Testis (tissue), 3 donors: ENCODE results near the gene TARDBP. TPM values are rescaled to one million over a fixed set of nuclear protein-coding genes. Genes with fewer than 3 reads are reported as not detected.
A peak's percentile ranks its signal among the peaks of the same experiment; 100 is the strongest.

Experiments used
- DNase-seq: peaks from one replicate; pipeline ENCODE4 v3.0.0-alpha.2; 2019
- H3K27ac ChIP-seq, 2 donors: fragments of 200-600 bp; sonication (generic); one replicate each; pipeline ENCODE4 v1.5.1; 2019
- H3K27me3 ChIP-seq: fragments of 200-600 bp; sonication (generic); one replicate; pipeline ENCODE4 v1.5.1; 2019
- H3K36me3 ChIP-seq: fragments of 200-600 bp; sonication (generic); one replicate; pipeline ENCODE4 v1.5.1; 2017; ENCODE audit warnings: low read depth; ENCODE audit errors: missing control alignments
- H3K4me1 ChIP-seq: fragments of 200-600 bp; sonication (generic); one replicate; pipeline ENCODE4 v1.5.1; 2019
- H3K4me3 ChIP-seq, 2 donors: fragments of 200-600 bp; sonication (generic); one replicate each; pipeline ENCODE4 v1.5.1; 2017 to 2019
- H3K9me3 ChIP-seq: fragments of 200-600 bp; sonication (generic); one replicate; pipeline ENCODE4 v1.5.1; 2017
- POLR2A ChIP-seq: fragments of 450-650 bp; IDR thresholded peaks from one replicate; pipeline ENCODE4 v1.6.1; 2017; ENCODE audit warnings: antibody characterized with exemption, mild to moderate bottlenecking, moderate library complexity
- WGBS, 2 donors: methylation state at CpG; one replicate each; pipeline ENCODE4 v1.1.5; 2018; 5-methylcytosine and 5-hydroxymethylcytosine counted together
- intact Hi-C: fragments of 100-400 bp; cut with DNase I; formaldehyde crosslinking; loops from one replicate; pipeline ENCODE4 v1.15.1; 2023; ENCODE audit warnings: low total_unique reads
- polyA plus RNA-seq: library from polyadenylated mRNA; stranded (reverse); fragments of 350-450 nt; fragmentation: Illumina TruSeq; extraction: RNeasy Lipid Tissue Mini Kit (QIAGEN cat#74804); gene quantifications from one replicate; pipeline ENCODE4 v1.2.3, GENCODE V29; 2014; ENCODE audit warnings: low read depth, low replicate concordance; ENCODE audit not compliant: insufficient read depth
- total RNA-seq, 2 donors: library from RNA; depleted of rRNA; stranded (reverse); fragments of >200 nt; gene quantifications; one replicate each; pipeline ENCODE4 v1.2.3, GENCODE V29; 2016
- TF ChIP-seq, protein P1 (sequence below), 3 experiments: fragments of 450-650 bp in 2 of 3; fragments of 200-600 bp in 1 of 3; sonication (generic) in 1 of 3; IDR thresholded peaks; one replicate each; pipeline ENCODE4 v1.5.1; 2016 to 2019; ENCODE audit warnings: antibody characterized with exemption in 3 of 3, mild to moderate bottlenecking in 2 of 3, moderate library complexity in 1 of 3

The TARDBP gene
- total and polyA plus RNA-seq, 3 donors from 2014 or later, result 142 to 207 (median 185) TPM

GRCh38 chr1:10975567-10976326 lies 36.7 kb upstream of the TARDBP start:
- intact Hi-C loops, result no loop called here
- H3K4me1 ChIP-seq, result peaks cover 11% of the 10 kb centered on the region

DNA sequence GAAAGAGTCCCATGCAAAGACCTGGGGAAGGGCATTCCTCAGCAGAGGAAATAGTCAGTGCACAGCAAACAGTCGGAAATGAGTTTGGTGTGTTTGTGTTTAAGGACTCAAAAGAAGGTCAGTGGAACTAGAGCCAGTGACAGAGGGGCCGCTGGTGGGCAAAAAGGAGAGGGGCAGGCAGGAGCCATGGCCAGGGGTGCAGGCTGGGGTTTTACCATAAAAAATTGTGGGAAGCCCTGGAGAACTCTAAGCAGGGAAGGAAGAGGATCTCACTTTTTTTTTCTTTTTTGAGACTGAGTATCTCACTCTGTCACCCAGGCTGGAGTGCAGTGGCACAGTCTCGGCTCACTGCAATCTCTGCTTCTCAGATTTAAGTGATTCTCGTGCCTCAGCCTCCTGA lies 33.7 kb upstream of the TARDBP start:
- H3K4me3 ChIP-seq, result no peak overlapping the region
- TF ChIP-seq POLR2A, result no peak
- TF ChIP-seq, protein P1, sequence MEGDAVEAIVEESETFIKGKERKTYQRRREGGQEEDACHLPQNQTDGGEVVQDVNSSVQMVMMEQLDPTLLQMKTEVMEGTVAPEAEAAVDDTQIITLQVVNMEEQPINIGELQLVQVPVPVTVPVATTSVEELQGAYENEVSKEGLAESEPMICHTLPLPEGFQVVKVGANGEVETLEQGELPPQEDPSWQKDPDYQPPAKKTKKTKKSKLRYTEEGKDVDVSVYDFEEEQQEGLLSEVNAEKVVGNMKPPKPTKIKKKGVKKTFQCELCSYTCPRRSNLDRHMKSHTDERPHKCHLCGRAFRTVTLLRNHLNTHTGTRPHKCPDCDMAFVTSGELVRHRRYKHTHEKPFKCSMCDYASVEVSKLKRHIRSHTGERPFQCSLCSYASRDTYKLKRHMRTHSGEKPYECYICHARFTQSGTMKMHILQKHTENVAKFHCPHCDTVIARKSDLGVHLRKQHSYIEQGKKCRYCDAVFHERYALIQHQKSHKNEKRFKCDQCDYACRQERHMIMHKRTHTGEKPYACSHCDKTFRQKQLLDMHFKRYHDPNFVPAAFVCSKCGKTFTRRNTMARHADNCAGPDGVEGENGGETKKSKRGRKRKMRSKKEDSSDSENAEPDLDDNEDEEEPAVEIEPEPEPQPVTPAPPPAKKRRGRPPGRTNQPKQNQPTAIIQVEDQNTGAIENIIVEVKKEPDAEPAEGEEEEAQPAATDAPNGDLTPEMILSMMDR (IDR thresholded peaks at IDR 0.05), result no peak
- WGBS, 2 donors, result 80 to 81% methylated on average over 4 of the region's 4 CpGs
- intact Hi-C loops, result no loop called here
- no peak overlapping the region for H3K27ac ChIP-seq
- peaks cover 12% of the 10 kb centered on the region for H3K4me1 ChIP-seq
- DNase-seq, result no peak
- H3K9me3 ChIP-seq, result no peaks in the 10 kb centered on the region
- no peaks in the 10 kb centered on the region for H3K36me3 ChIP-seq
- H3K27me3 ChIP-seq, result no peaks in the 10 kb centered on the region

More at GRCh38 chr1:10975567-10976326, 36.7 kb upstream of the TARDBP start:
- TF ChIP-seq, protein P1 (IDR thresholded peaks at IDR 0.05), result no peak
- TF ChIP-seq POLR2A, result no peak
- H3K27ac ChIP-seq, result no peak overlapping the region
- no peaks in the 10 kb centered on the region for H3K9me3 ChIP-seq
- no peaks in the 10 kb centered on the region for H3K27me3 ChIP-seq
- no peak for DNase-seq
- no peak overlapping the region for H3K4me3 ChIP-seq
- H3K36me3 ChIP-seq, result no peaks in the 10 kb centered on the region
- WGBS, 2 donors, result 75 to 78% methylated on average over 16 to 19 of the region's 19 CpGs

GRCh38 chr1:10979483-10979920 lies 33.0 kb upstream of the TARDBP start:
- Histone ChIP-seq H3K27ac (no peak overlapping the region), H3K4me3 (no peak overlapping the region), H3K27me3 (no peaks in the 10 kb centered on the region), H3K9me3 (no peaks in the 10 kb centered on the region), H3K36me3 (no peaks in the 10 kb centered on the region), H3K4me1 (peaks cover 12% of the 10 kb centered on the region)
- intact Hi-C loops, result no loop called here
- no peak for TF ChIP-seq POLR2A
- TF ChIP-seq, protein P1 (IDR thresholded peaks at IDR 0.05), result no peak
- DNase-seq, result no peak
- WGBS, 2 donors, result 69 to 74% methylated on average over 13 of the region's 13 CpGs

DNA sequence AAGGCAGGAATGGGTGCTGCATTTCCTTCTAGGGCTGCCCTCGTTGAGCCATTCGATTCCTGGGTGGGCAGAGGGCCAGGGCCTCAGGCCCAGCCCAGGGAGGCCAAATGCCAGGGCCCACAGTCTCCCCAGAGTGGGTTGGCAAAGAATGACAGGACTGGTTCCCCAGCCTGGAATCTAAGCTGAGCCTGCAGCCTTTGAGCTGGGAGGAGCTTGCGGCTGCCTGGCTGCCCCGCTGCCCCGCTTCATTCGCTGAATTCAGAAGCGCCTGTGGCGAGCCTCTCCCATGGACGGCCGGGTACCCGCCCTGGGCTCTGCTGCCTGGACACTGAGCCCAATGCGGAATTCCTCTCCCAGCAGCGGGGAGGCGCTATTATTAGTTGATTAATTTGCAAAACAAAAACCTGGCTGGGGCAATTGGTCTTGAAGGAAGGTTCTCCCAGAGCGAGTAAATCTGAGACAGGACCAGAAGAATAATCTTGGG lies 32.3 kb upstream of the TARDBP start:
- 23 to 38% methylated on average over 15 of the region's 15 CpGs for WGBS, 2 donors

More for the DNA sequence above, 32.3 kb upstream of the TARDBP start:
- H3K4me3 ChIP-seq, result no peak overlapping the region
- no peaks in the 10 kb centered on the region for H3K27me3 ChIP-seq
- no peaks in the 10 kb centered on the region for H3K36me3 ChIP-seq
- TF ChIP-seq, protein P1 (IDR thresholded peaks at IDR 0.05), result no peak
- TF ChIP-seq POLR2A, result no peak
- H3K9me3 ChIP-seq, result no peaks in the 10 kb centered on the region
- peak; percentile 59 for DNase-seq
- H3K27ac ChIP-seq, result no peak overlapping the region
- intact Hi-C loops, result no loop called here
- H3K4me1 ChIP-seq, result peaks cover 12% of the 10 kb centered on the region
